OCI-LY1 (cell line): ENCODE results near the gene TAS2R20.

Experiments
- CTCF ChIP-seq: fragments of 200-600 bp; sonication (generic), shearing (Covaris generic); IDR thresholded peaks from 2 replicates; pipeline ENCODE4 v1.5.1; 2017; ENCODE audit warnings: mild to moderate bottlenecking, antibody characterized with exemption, low read length, moderate library complexity, mixed read lengths
- EZH2 ChIP-seq: fragments of 200-600 bp; sonication (generic), shearing (Covaris generic); IDR thresholded peaks from 2 replicates; pipeline ENCODE4 v1.8.0; 2017; ENCODE audit warnings: borderline replicate concordance, mixed run types, mild to moderate bottlenecking, antibody characterized with exemption, low read length, moderate library complexity, mixed read lengths

DNA sequence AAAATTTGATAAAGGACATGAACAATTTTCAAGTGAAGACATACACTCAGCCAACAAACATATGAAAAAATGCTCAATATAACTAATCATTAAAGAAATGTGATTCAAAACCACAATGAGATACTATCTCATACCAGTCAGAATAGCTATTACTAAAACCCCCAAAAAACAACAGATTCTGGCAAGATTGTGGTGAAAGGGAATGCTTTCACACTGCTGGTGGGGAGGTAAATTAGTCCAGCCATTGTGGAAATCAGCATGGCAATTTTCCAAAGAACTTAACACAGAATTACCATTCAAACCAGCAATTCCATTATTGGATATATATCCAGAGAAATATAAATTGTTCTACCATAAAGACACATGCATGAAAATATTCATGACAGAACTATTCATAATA is 40.4 kb downstream of the TAS2R20 start:
- TF ChIP-seq CTCF (no peak), EZH2 (no peak)
